Transverse colon (tissue), 4 donors: Measurements from ENCODE around the gene KRTAP9-8. TPM values are rescaled to one million over a fixed set of nuclear protein-coding genes. Genes with fewer than 3 reads are reported as not detected.
"Not testable (repeated sequence)": the region's sequence is repeated elsewhere in the genome, so short reads cannot be mapped to it uniquely, and the experiment has no call there.

Source experiments
- DNase-seq: peaks from one replicate; pipeline ENCODE4 v3.0.0-alpha.2; 2019
- H3K27ac ChIP-seq, 4 donors: fragments of 200-600 bp; sonication (generic); 2 replicates each; pipeline ENCODE4 v1.5.1; 2016 to 2018; ENCODE audit warnings: inconsistent platforms in 4 of 4
- H3K27me3 ChIP-seq: fragments of 200-600 bp; sonication (generic); 2 replicates; pipeline ENCODE4 v1.5.1; 2017; ENCODE audit warnings: inconsistent platforms
- H3K36me3 ChIP-seq, 4 donors: fragments of 200-600 bp; sonication (generic); 2 replicates each; pipeline ENCODE4 v1.5.1; 2017 to 2019; ENCODE audit warnings: inconsistent platforms in 4 of 4
- H3K4me1 ChIP-seq, 4 donors: fragments of 200-600 bp; sonication (generic); 2 replicates each; pipeline ENCODE4 v1.5.1; 2017 to 2020; ENCODE audit warnings: inconsistent platforms in 4 of 4
- H3K4me3 ChIP-seq, 4 donors: fragments of 200-600 bp; sonication (generic); 1 replicate in 1 of 4; 2 replicates in 3 of 4; pipeline versions ENCODE4 v1.5.1 to v1.6.1; 2017 to 2019; ENCODE audit warnings: inconsistent platforms in 4 of 4
- H3K9me3 ChIP-seq, 2 donors: fragments of 200-600 bp; sonication (generic); 2 replicates each; pipeline ENCODE4 v1.5.1; 2017 to 2019; ENCODE audit warnings: inconsistent platforms in 2 of 2
- CTCF ChIP-seq, 5 experiments: fragments of 200-600 bp in 3 of 5; fragments of 450-650 bp in 2 of 5; sonication (generic) in 3 of 5; IDR thresholded peaks; 1 replicate in 2 of 5; 2 replicates in 3 of 5; pipeline ENCODE4 v1.5.1; 2016 to 2017; ENCODE audit warnings: antibody characterized with exemption in 5 of 5, inconsistent platforms in 3 of 5, mild to moderate bottlenecking in 2 of 5, moderate library complexity in 1 of 5
- EP300 ChIP-seq: sonication (generic); formaldehyde crosslinking; IDR thresholded peaks from one replicate; pipeline ENCODE4 v1.6.1; 2017; ENCODE audit warnings: antibody characterized with exemption, low read depth
- POLR2A ChIP-seq: fragments of 450-650 bp; IDR thresholded peaks from one replicate; pipeline ENCODE4 v1.6.1; 2016; ENCODE audit warnings: antibody characterized with exemption, mild to moderate bottlenecking, moderate library complexity
- POLR2AphosphoS5 ChIP-seq, 3 donors: sonication (generic); formaldehyde crosslinking; IDR thresholded peaks; one replicate each; pipeline ENCODE4 v1.6.1; 2016; ENCODE audit warnings: antibody characterized with exemption in 3 of 3
- WGBS, 2 donors: methylation state at CpG; one replicate each; pipeline ENCODE4 v1.1.5; 2018; ENCODE audit warnings: low coverage in 1 of 2; 5-methylcytosine and 5-hydroxymethylcytosine counted together
- in situ Hi-C, 4 donors: fragments of 200-750 bp; cut with MboI; loops; one replicate each; pipeline versions ENCODE4 v1.15.0 to v1.15.1; 2017; ENCODE audit warnings: low sequenced_read_pairs in 3 of 4, low pct_ligation_motif_present in 1 of 4, low pct_unique_long_range_greater_than_20kb in 1 of 4
- intact Hi-C: fragments of 100-400 bp; cut with DNase I; formaldehyde crosslinking; loops from one replicate; pipeline ENCODE4 v1.15.1; 2023; ENCODE audit warnings: low total_unique reads
- total RNA-seq, 4 donors: library from RNA; depleted of rRNA; stranded (reverse); fragments of >200 nt; gene quantifications; one replicate each; pipeline ENCODE4 v1.1.0, GENCODE V29; 2016

The KRTAP9-8 gene
- total RNA-seq, 4 donors from 2014 or later, result not detected

- no peaks in the 10 kb centered on the region for H3K4me1 ChIP-seq
- intact Hi-C loops, result no loop called here
Measured at GRCh38 chr17:41230094-41230493, 7.7 kb upstream of the KRTAP9-8 start.

GRCh38 chr17:41231731-41232130, 6.1 kb upstream of the KRTAP9-8 start:
- Histone ChIP-seq H3K27me3 (peaks cover 24% of the 10 kb centered on the region), H3K4me3 (no peak overlapping the region), H3K36me3 (no peaks in the 10 kb centered on the region), H3K9me3 (no peaks in the 10 kb centered on the region), H3K27ac (no peak overlapping the region), H3K4me1 (no peaks in the 10 kb centered on the region)
- 68 to 90% methylated on average over 3 to 6 of the region's 6 CpGs for WGBS, 2 donors
- intact Hi-C loops (no loop called here), in situ Hi-C loops (no loop called here)
- no peak for DNase-seq
- TF ChIP-seq CTCF (IDR thresholded peaks at IDR 0.05) (no peak), POLR2AphosphoS5 (IDR thresholded peaks at IDR 0.05) (no peak), POLR2A (no peak), EP300 (no peak)

More at GRCh38 chr17:41230094-41230493, 7.7 kb upstream of the KRTAP9-8 start:
- no peak for DNase-seq
- in situ Hi-C loops, result no loop called here
- Histone ChIP-seq H3K36me3 (no peaks in the 10 kb centered on the region), H3K27ac (no peak overlapping the region), H3K27me3 (peaks cover 24% of the 10 kb centered on the region), H3K4me3 (no peak overlapping the region), H3K9me3 (no peaks in the 10 kb centered on the region)
- no peak for TF ChIP-seq EP300
- TF ChIP-seq POLR2A, result no peak

GRCh38 chr17:41232399-41233105, 5.2 kb upstream of the KRTAP9-8 start, which contains the start of gene KRTAP9-3:
TSS of gene KRTAP9-3 (plus strand) at chr17:41232449. CDS start at chr17:41232502, 53 bp downstream.
- WGBS, 2 donors, result 80% methylated on average over 1 of the region's 1 CpG; no CpG with 5 or more reads in 1 of the 2 donors
- peaks cover 24% of the 10 kb centered on the region for H3K27me3 ChIP-seq
- H3K27ac ChIP-seq, H3K9me3 ChIP-seq, H3K36me3 ChIP-seq, intact Hi-C loops, H3K4me3 ChIP-seq, H3K4me1 ChIP-seq, DNase-seq, in situ Hi-C loops: not testable (repeated sequence)

- intact Hi-C loops, H3K4me1 ChIP-seq, H3K9me3 ChIP-seq, H3K4me3 ChIP-seq, DNase-seq, H3K36me3 ChIP-seq, in situ Hi-C loops, H3K27ac ChIP-seq: not testable (repeated sequence)
- whole genome bisulfite sequencing, 2 donors, result 82% methylated on average over 4 of the region's 4 CpGs; no CpG with 5 or more reads in 1 of the 2 donors
- H3K27me3 ChIP-seq, result peaks cover 17% of the 10 kb centered on the region
Measured at GRCh38 chr17:41237116-41237515, 683 bp upstream of the KRTAP9-8 start.

GRCh38 chr17:41246995-41247787, 9.4 kb downstream of the KRTAP9-8 start:
- in situ Hi-C loops, intact Hi-C loops, H3K4me3 ChIP-seq, H3K9me3 ChIP-seq, H3K4me1 ChIP-seq, H3K27me3 ChIP-seq, H3K36me3 ChIP-seq, DNase-seq, H3K27ac ChIP-seq: not testable (repeated sequence)
- whole genome bisulfite sequencing, 2 donors, result 44 to 54% methylated on average over 2 of the region's 2 CpGs

GRCh38 chr17:41249637-41250240, 11.9 kb downstream of the KRTAP9-8 start, which contains the start of gene KRTAP9-4:
TSS of gene KRTAP9-4 (plus strand) at chr17:41249687. CDS start at chr17:41249721, 34 bp downstream.
- H3K4me3 ChIP-seq, intact Hi-C loops, H3K27ac ChIP-seq, H3K36me3 ChIP-seq, H3K27me3 ChIP-seq, H3K9me3 ChIP-seq, DNase-seq, H3K4me1 ChIP-seq: not testable (repeated sequence)
- 80% methylated on average over 1 of the region's 2 CpGs; no CpG with 5 or more reads in 1 of the 2 donors for WGBS, 2 donors
- in situ Hi-C loops, result loop anchor here in 1 of 4 donors (25.0 kb wide), 1 partner anchor 113 kb away; the partner anchor contains the start of genes KRT33A and KRT33B
